NCI-H69 (cell line): ENCODE results near the gene RELA.
A peak's percentile ranks its signal among the peaks of the same experiment; 100 is the strongest.

Experiments
- DNase-seq: peaks from one replicate; lab custom pipeline; 2025; lab: John Stamatoyannopoulos, UW

RELA gene

GRCh38 chr11:65633390-65634108 is 29.2 kb downstream of the RELA start:
- no peak for DNase-seq

GRCh38 chr11:65630215-65630614 is 32.5 kb downstream of the RELA start:
- no peak for DNase-seq

GRCh38 chr11:65629579-65629978 is 33.1 kb downstream of the RELA start:
- no peak for DNase-seq

- no peak for DNase-seq
Measured at GRCh38 chr11:65627202-65627601, 35.5 kb downstream of the RELA start.

GRCh38 chr11:65625628-65626342 is 36.9 kb downstream of the RELA start:
- no peak for DNase-seq

- no peak for DNase-seq
Measured at GRCh38 chr11:65624931-65625627, 37.6 kb downstream of the RELA start.

GRCh38 chr11:65623852-65624616 is 38.7 kb downstream of the RELA start:
- DNase-seq, result no peak

- no peak for DNase-seq
Measured at GRCh38 chr11:65623177-65623576, 39.5 kb downstream of the RELA start.

GRCh38 chr11:65622011-65622410 is 40.7 kb downstream of the RELA start:
- no peak for DNase-seq

GRCh38 chr11:65621460-65621859 is 41.3 kb downstream of the RELA start:
- DNase-seq, result no peak

GRCh38 chr11:65620666-65621065 is 42.0 kb downstream of the RELA start:
- no peak for DNase-seq

GRCh38 chr11:65619281-65619928 is 43.3 kb downstream of the RELA start:
- DNase-seq, result no peak

- no peak for DNase-seq
Measured at GRCh38 chr11:65618763-65619162, 44.0 kb downstream of the RELA start.

GRCh38 chr11:65617990-65618751 is 44.5 kb downstream of the RELA start:
- DNase-seq, result no peak

- no peak for DNase-seq
Measured at GRCh38 chr11:65617136-65617850, 45.4 kb downstream of the RELA start.

- DNase-seq, result no peak
Measured at GRCh38 chr11:65616575-65617001, 46.1 kb downstream of the RELA start.

GRCh38 chr11:65615950-65616574 is 46.7 kb downstream of the RELA start:
- peak; percentile 68 for DNase-seq

GRCh38 chr11:65615229-65615949 is 47.3 kb downstream of the RELA start, which contains the start of gene PCNX3:
TSS of gene PCNX3 (plus strand) at chr11:65615776. CDS start at chr11:65616312, 536 bp downstream.
- peak; percentile 100 for DNase-seq
